Neuron (in vitro differentiated cells): Measurements from ENCODE around the gene RBBP6.
A peak's percentile ranks its signal among the peaks of the same experiment; 100 is the strongest.

Experiments
- H2AFZ ChIP-seq: one replicate; pipeline ENCODE4 v1.6.1; 2013; ENCODE audit warnings: low read depth, mild to moderate bottlenecking, inconsistent platforms, low read length, moderate library complexity
- H3K27me3 ChIP-seq: one replicate; pipeline ENCODE4 v1.6.1; 2013; ENCODE audit warnings: low read length; ENCODE audit not compliant: insufficient read depth
- H3K36me3 ChIP-seq: one replicate; pipeline ENCODE4 v1.6.1; 2013; ENCODE audit warnings: low read length; ENCODE audit not compliant: insufficient read depth
- H3K4me1 ChIP-seq: one replicate; pipeline ENCODE4 v1.6.1; 2013; ENCODE audit warnings: low read length; ENCODE audit not compliant: insufficient read depth
- H3K4me3 ChIP-seq: 2 replicates; pipeline ENCODE4 v1.5.1; 2013; ENCODE audit warnings: mild to moderate bottlenecking, low read length, moderate library complexity
- H3K9me3 ChIP-seq: one replicate; pipeline ENCODE4 v1.6.1; 2013; ENCODE audit warnings: low read length

Gene RBBP6

DNA sequence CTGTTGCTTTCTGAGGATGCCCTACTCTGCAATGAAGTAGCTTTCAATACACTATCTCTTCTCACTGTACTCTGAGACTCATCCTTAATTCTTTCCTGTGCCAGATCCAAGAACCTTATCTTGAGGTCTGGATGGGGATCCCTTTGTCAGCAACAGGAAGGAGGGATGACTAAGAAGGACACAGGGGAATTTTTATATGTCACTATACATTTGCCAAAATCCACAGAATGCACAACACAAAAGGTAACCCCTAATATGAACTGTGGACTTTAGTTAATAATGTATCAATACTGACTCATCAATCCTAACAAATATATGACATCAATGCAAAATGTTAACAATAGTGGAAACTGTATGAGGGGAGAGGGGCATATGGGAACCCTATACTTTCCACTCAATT, 4.7 kb upstream of the RBBP6 start:
- H3K36me3 ChIP-seq, result no peaks in the 10 kb centered on the region
- H3K4me1 ChIP-seq, result peaks cover 5% of the 10 kb centered on the region
- H3K27me3 ChIP-seq, result no peaks in the 10 kb centered on the region
- no peak overlapping the region for H2AFZ ChIP-seq
- H3K4me3 ChIP-seq, result no peak overlapping the region
- no peaks in the 10 kb centered on the region for H3K9me3 ChIP-seq

- H3K27me3 ChIP-seq, result no peaks in the 10 kb centered on the region
- no peaks in the 10 kb centered on the region for H3K9me3 ChIP-seq
- H3K4me3 ChIP-seq, result no peak overlapping the region
- peaks cover 5% of the 10 kb centered on the region for H3K4me1 ChIP-seq
- no peak overlapping the region for H2AFZ ChIP-seq
- no peaks in the 10 kb centered on the region for H3K36me3 ChIP-seq
These were observed 3.5 kb upstream of the RBBP6 start for GRCh38 chr16:24535827-24536226.

- Histone ChIP-seq H3K4me3 (no peak overlapping the region), H3K36me3 (no peaks in the 10 kb centered on the region), H3K27me3 (no peaks in the 10 kb centered on the region), H3K9me3 (no peaks in the 10 kb centered on the region), H3K4me1 (peaks cover 5% of the 10 kb centered on the region), H2AFZ (no peak overlapping the region)
These were observed 2.7 kb upstream of the RBBP6 start for GRCh38 chr16:24536671-24537070.

- H3K4me3 ChIP-seq, result no peak overlapping the region
- H3K9me3 ChIP-seq, result no peaks in the 10 kb centered on the region
- peaks cover 9% of the 10 kb centered on the region for H3K36me3 ChIP-seq
- no peak overlapping the region for H2AFZ ChIP-seq
- peaks cover 11% of the 10 kb centered on the region for H3K4me1 ChIP-seq
- no peaks in the 10 kb centered on the region for H3K27me3 ChIP-seq
These were observed 1.7 kb upstream of the RBBP6 start for GRCh38 chr16:24537474-24538337.

DNA sequence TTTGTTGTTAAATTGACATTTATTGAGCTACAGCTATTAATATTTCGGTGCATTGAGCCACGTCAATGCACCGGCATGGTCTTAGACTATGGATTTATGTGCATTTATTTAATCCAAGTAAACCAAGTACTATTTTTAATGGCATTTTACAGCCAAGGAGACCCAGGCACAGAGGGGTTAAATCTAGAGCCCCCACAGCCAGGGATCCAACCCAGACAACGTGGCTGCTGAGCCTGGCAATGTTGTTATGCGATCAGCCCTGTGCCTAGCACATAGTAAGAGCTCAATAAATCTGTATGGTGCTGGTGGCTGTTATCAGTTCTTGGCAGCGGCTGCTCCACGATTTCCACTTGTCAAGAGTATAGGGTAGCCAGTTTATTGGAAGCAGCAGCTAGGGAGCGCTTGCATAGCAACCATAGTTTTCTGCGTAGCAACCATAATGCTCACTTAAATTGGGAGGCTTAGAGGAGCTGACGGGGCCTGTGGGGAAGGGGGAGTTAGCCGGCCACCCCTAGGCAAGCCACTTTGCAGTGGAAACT, 541 bp upstream of the RBBP6 start:
- H3K4me3 ChIP-seq, result peak overlapping the region; percentile 74
- H2AFZ ChIP-seq, result peak overlapping the region; percentile 95
- H3K27me3 ChIP-seq, result no peaks in the 10 kb centered on the region
- H3K4me1 ChIP-seq, result peaks cover 21% of the 10 kb centered on the region
- H3K36me3 ChIP-seq, result peaks cover 13% of the 10 kb centered on the region
- no peaks in the 10 kb centered on the region for H3K9me3 ChIP-seq

- H3K9me3 ChIP-seq, result no peaks in the 10 kb centered on the region
- peaks cover 24% of the 10 kb centered on the region for H3K36me3 ChIP-seq
- H3K4me3 ChIP-seq, result peak overlapping the region; percentile 74
- peaks cover 21% of the 10 kb centered on the region for H3K4me1 ChIP-seq
- no peaks in the 10 kb centered on the region for H3K27me3 ChIP-seq
- H2AFZ ChIP-seq, result peak overlapping the region; percentile 27
These were observed 660 bp downstream of the RBBP6 start for GRCh38 chr16:24539850-24540601.

GRCh38 chr16:24540602-24541210, 1.3 kb downstream of the RBBP6 start:
- Histone ChIP-seq H3K4me3 (peak overlapping the region; percentile 74), H3K36me3 (peaks cover 25% of the 10 kb centered on the region), H3K27me3 (no peaks in the 10 kb centered on the region), H3K9me3 (no peaks in the 10 kb centered on the region), H3K4me1 (peaks cover 21% of the 10 kb centered on the region), H2AFZ (no peak overlapping the region)

DNA sequence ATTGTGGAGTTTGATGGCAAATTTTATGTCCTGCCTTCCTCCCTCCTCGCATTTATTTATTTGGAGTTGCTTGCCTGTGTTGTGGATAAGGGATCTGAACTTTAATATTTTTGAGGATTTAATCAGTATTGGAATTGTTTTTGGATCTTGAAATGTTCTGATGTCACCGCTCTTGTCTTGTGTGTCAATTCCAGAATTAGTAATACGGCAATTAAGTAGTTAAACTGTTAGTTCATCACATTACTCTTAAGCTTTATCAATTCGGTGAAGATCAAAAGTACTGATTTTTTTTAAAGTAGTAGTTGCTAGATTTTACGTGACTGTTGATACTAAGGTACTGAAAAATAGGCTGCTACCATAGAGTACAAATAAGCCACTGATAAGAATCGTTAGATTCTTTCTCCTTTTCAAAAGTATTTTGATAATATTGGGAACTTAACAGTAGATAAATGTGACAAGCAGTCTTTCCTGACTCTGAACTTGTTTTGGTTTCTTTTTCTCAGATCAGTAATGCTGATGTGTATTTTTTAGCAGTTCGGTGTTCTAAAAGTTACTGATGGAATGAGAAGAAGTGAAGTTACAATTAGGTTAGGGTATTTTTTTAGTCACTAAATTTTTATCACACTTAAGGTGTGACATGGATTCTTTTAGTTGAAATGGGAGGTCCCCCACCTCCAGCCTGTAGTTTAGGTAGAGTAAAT, 2.0 kb downstream of the RBBP6 start:
- Histone ChIP-seq H3K4me1 (peaks cover 21% of the 10 kb centered on the region), H3K4me3 (peak overlapping the region; percentile 74), H3K9me3 (no peaks in the 10 kb centered on the region), H3K36me3 (peaks cover 29% of the 10 kb centered on the region), H3K27me3 (no peaks in the 10 kb centered on the region), H2AFZ (no peak overlapping the region)

DNA sequence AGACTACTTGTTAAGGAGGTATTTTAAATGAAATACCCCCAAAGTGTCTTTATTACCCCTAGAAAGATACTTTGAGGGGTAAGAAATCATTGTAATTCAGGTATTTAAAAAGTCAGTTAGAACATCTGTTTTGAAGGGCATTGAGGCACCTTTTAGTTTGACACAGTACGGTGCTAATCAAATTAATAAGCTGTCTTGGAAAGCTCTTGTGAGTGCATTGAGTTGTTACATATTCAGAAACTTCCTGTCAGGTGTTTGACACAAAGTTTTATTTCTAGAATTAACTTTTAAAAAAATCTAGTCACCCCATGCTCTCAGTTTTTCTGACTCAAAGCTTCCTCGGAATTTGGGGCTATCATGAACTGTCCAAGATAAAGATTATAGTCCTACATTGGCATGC, 4.6 kb downstream of the RBBP6 start:
- Histone ChIP-seq H3K4me3 (no peak overlapping the region), H3K4me1 (peaks cover 16% of the 10 kb centered on the region), H3K27me3 (no peaks in the 10 kb centered on the region), H2AFZ (no peak overlapping the region), H3K9me3 (no peaks in the 10 kb centered on the region), H3K36me3 (peaks cover 53% of the 10 kb centered on the region)

DNA sequence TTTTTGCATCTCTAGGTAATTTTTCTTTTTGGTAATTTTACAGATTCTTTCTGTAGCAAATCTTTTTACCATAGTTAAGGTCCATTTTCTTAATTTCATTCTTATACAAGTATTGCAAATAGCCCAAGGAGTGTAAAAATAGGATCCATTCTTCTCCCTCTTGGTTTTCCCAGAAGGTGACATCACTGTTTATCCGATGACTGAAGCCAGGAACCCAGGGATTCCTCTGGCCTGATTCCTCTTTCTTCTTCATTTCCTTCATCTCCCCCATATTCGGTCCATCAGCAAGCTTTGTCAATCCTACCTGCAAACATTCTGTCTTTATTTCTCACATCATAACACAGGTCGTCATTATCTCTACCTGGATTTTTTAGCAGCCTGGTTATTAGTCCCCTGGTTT, 5.3 kb downstream of the RBBP6 start:
- Histone ChIP-seq H3K36me3 (peaks cover 60% of the 10 kb centered on the region), H3K4me3 (no peak overlapping the region), H3K27me3 (no peaks in the 10 kb centered on the region), H3K4me1 (peaks cover 16% of the 10 kb centered on the region), H3K9me3 (no peaks in the 10 kb centered on the region), H2AFZ (no peak overlapping the region)

DNA sequence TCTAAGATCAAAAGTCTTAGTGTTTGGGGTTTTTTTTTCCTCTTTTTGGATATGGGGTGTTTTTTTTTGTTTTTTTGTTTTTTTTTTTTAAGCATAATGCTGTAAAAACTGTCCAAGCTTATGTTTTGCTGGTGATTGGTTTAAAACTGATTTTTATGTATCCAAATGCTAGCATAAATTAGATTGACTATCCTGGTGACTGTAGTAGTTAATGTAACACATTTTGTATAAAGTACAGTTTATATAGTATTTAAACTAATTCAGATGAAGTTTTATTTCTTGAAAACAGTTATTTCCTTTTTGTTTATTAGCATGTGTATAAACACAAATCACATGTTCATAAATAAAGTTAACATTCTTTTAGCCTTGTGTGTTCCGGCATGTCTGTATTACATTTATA, 10.9 kb downstream of the RBBP6 start:
- Histone ChIP-seq H3K4me1 (no peaks in the 10 kb centered on the region), H3K27me3 (no peaks in the 10 kb centered on the region), H3K4me3 (no peak overlapping the region), H3K36me3 (peaks cover 70% of the 10 kb centered on the region), H2AFZ (no peak overlapping the region), H3K9me3 (no peaks in the 10 kb centered on the region)

- Histone ChIP-seq H3K36me3 (peaks cover 77% of the 10 kb centered on the region), H3K27me3 (no peaks in the 10 kb centered on the region), H3K4me1 (no peaks in the 10 kb centered on the region), H3K4me3 (no peak overlapping the region), H3K9me3 (no peaks in the 10 kb centered on the region), H2AFZ (no peak overlapping the region)
These were observed 13.4 kb downstream of the RBBP6 start for GRCh38 chr16:24552705-24553246.
